Mammary epithelial cell (primary cell): ENCODE measurements around the gene CENPO.

Source experiments
- CTCF ChIP-seq, 2 donors: IDR thresholded peaks in 1 of 2; conservative IDR thresholded peaks in 1 of 2; 2 replicates each; pipeline ENCODE4 v1.5.1; 2011 to 2012; ENCODE audit warnings: inconsistent platforms in 2 of 2, low read length in 2 of 2, mild to moderate bottlenecking in 2 of 2, control low read depth in 1 of 2, low read depth in 1 of 2; ENCODE audit not compliant: insufficient read depth in 1 of 2; ENCODE audit errors: extremely low read depth in 1 of 2
- EZH2 ChIP-seq: IDR thresholded peaks from 2 replicates; pipeline ENCODE4 v1.6.1; 2012; ENCODE audit warnings: low read length, inconsistent platforms, borderline replicate concordance

GRCh38 chr2:24839729-24840128 lies 46.5 kb downstream of the CENPO start:
- TF ChIP-seq CTCF (conservative IDR thresholded peaks at IDR 0.05 in 1 of 2, IDR thresholded peaks at IDR 0.05 in 1 of 2; ENCODE audit: extremely low read depth in 1 of 2, insufficient read depth in 1 of 2, low read depth in 1 of 2, low read length in 2 of 2) (no peak), EZH2 (no peak)
